ENCODE results near the gene ITGAX. TPM values are rescaled to one million over a fixed set of nuclear protein-coding genes. Genes with fewer than 3 reads are reported as not detected.
"Not testable (repeated sequence)": the region's sequence is repeated elsewhere in the genome, so short reads cannot be mapped to it uniquely, and the experiment has no call there.

Gene ITGAX
- total RNA-seq, 1 experiment from 2014 or later = 18.6 TPM

DNA sequence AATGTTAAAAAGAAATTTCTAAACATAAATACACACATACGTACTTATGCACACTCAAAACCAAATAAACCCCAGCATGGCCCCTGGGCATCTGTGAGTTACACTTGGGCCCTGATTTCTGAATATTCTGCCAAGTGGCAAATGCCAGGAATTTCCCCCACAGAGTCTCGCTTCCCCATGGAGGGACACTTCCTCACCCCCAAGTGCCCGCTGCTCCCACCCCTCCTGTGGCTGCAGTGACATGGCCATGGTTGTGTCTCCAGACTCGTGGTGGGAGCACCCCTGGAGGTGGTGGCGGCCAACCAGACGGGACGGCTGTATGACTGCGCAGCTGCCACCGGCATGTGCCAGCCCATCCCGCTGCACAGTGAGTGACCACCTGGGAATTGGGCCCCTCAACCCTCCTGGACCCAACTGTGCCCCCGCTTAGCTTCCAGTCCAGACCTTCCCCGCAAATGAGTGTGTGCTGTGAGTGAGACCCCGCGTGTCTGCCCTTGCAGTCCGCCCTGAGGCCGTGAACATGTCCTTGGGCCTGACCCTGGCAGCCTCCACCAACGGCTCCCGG, 42.2 kb downstream of the ITGAX start:
- DNase-seq (ENCODE audit: low read depth) = no peak
- in situ Hi-C loops (cut with HindIII; ENCODE audit: low pct_unique_long_range_greater_than_20kb, low sequenced_read_pairs) = no loop called here

DNA sequence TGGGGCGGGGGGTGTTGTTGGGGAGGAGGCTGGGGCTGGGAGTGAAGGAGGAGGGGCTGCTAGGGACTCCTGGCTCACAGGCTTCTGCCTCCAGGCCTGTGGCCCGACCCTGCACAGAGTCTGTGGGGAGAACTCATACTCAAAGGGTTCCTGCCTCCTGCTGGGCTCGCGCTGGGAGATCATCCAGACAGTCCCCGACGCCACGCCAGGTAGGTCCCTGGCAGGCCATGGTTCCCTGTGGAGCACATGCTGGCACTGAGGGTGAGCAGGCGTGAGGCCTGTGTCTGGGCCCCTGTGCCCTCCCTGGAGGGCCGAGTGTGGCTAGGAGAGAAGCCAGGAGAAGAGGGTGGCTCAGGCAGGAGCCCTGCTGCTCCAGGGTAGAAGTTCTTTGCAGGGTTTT, 42.7 kb downstream of the ITGAX start:
- DNase-seq (ENCODE audit: low read depth) = no peak
- in situ Hi-C loops (cut with HindIII; ENCODE audit: low pct_unique_long_range_greater_than_20kb, low sequenced_read_pairs) = no loop called here

DNA sequence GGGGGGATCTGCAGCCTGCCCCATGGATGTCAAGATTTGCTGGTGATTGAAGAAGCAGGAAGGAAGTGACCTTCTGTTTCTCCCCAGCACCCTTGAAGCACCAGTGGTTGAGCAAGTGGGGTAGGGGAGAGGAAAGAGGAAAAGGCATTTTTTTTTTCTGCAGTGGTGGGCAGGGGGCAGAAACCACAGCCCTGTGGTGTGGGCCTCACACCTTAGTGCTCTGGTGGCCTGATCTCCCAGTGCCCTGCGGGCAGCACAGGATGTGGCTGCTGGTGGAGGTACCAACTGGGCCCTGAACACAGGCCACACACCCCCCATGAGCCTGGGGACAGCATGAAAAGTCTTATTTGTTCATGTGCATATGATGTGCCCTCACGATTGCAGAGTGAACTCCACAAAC, 45.2 kb downstream of the ITGAX start:
- in situ Hi-C loops (cut with HindIII; ENCODE audit: low pct_unique_long_range_greater_than_20kb, low sequenced_read_pairs) = no loop called here
- no peak for DNase-seq (ENCODE audit: low read depth)

DNA sequence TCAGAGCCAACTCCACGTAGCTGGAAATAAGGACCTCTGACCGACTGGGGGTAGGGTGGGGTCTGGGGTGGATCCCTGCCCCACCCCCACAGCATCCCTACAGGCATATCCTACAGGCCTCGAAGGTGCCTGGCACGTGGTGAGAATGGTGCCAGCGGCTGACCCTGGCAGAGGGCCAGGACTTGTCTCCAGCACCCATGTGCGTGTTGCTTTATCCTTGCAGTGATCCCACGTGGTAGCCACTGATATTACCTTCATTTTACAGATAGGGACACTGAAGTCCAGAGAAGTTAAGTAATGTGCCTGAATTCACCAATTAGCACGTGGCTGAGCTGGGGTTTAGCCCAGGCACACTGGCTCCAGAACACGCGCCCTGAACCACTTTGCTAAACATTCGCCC, 46.5 kb downstream of the ITGAX start:
- in situ Hi-C loops (cut with HindIII; ENCODE audit: low pct_unique_long_range_greater_than_20kb, low sequenced_read_pairs) = no loop called here
- DNase-seq (ENCODE audit: low read depth) = no peak

DNA sequence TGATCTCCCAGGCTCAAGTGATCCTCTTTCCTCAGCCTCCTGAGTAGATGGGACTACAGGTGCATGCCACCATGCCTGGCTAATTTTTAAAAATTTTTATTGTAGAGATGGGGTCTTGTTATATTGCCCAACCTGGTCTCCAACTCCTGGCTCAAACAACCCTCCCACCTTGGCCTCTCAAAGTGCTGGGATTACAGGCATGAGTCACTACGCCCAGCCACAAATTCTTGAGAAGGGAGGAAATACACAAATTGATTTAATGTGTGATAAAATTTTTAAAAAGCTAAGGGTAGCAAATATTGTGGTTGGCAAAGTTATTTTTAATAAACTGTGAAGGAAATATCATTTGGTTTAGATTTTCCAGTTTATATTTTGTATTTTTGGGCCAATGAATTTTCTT, 47.7 kb downstream of the ITGAX start:
- DNase-seq (ENCODE audit: low read depth) = no peak
- in situ Hi-C loops (cut with HindIII; ENCODE audit: low pct_unique_long_range_greater_than_20kb, low sequenced_read_pairs) = no loop called here

DNA sequence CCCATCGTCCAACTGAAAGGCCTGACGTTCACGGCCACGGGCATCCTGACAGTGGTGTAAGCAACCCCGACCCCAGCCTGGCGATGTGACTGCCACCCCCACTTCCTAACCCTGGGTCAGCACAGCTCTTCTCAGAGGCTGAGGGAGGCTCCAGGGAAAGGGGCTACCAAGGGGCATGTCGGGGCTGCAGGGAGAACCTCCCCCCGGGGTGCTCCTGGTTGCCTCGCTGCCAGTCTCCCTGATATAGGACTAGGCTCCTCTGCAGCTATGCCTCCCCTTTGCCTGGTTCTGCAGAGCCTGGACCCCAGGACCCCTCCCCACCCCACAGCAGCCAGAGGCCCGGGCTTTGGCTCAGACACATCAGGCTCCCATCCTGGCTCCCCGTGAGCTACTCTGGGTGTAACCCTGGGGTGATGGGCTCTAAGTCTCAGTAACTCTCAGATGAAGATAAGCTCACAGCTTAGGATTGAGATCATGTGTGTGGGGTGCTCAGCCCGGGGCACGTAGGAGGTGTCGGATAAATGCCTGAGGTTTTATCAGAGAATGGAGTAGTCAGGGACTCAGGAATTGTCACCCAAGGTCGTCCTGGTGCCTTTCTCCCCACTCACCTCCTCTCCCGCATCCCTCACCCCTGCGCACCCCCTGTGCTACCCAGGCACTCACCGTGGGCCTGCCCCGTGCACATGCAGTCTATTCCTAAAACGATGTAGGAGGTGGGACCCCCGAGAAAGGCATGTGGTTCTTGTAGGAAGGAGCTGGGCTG, 48.8 kb downstream of the ITGAX start:
- DNase-seq (ENCODE audit: low read depth) = no peak
- in situ Hi-C loops (cut with HindIII; ENCODE audit: low pct_unique_long_range_greater_than_20kb, low sequenced_read_pairs) = no loop called here

DNA sequence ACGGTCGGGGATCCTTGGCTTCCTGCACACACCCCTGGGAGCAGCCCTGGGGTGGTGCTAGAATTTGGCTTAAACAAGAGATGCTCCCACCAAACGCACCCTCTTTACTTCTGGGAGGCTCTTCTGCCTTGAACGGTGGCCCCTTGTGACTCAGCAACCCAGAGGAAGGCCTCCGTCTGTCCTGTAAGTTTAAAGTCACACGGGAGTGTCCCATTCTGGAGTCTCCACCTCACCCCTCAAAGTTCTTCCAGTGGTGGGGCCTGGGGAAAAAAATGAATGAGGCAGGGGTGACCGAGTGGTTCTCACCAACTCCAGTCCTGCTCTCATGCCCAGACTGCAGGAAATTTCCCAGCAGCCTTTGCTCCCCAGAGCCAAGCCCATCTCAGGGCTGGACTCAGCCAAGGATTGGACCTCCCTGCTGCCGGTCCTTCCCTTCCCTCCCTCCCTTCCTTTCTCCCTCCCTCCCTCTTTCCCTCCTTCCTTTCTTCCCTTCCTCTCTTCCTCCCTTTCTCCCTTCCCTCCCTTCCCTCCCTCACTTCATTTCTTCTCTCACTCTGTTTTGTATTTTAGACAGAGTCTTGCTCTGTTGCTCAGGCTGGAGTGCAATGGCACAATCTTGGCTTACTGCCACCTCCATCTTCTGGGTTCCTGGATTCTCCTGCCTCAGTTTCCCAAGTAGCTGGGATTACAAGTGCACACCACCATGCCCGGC, 49.5 kb downstream of the ITGAX start:
- DNase-seq (ENCODE audit: low read depth) = peak; percentile 81

DNA sequence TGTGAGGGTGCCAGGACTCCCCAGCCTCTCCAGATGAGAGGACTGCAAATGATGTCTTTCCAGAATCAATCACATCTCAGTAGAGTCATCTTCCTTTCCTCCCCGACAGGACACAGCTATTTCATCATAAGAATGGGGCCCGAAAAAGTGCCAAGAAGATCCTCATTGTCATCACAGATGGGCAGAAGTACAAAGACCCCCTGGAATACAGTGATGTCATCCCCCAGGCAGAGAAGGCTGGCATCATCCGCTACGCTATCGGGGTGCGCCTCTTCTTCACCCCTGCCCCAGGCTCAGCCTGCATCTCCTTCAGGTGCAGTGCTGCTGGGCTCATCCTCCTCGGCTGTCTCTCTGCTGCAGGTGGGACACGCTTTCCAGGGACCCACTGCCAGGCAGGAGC, 52.4 kb downstream of the ITGAX start:
- in situ Hi-C loops (cut with HindIII; ENCODE audit: low pct_unique_long_range_greater_than_20kb, low sequenced_read_pairs) = no loop called here
- DNase-seq (ENCODE audit: low read depth) = no peak

More for the DNA sequence above, 49.5 kb downstream of the ITGAX start:
- in situ Hi-C loops (cut with HindIII; ENCODE audit: low pct_unique_long_range_greater_than_20kb, low sequenced_read_pairs) = no loop called here

DNA sequence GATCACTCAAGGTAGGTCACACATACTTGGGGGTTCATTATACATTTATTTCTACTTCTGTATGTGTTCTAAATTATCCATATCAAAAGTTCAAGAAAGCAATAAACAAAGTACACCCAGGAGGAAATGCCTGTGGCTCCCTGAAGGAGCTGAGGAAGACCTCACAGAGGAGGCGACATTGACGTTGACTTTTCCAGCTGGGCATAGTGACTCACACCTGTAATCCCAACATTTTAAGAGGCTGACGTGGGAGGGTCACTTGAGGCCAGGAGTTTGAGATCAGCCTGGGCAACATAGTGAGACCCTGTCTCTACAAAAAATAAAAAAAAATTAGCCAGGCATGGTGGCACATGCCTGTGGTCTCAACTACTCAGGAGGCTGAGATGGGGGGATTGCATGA, 54.5 kb downstream of the ITGAX start:
- in situ Hi-C loops (cut with HindIII; ENCODE audit: low pct_unique_long_range_greater_than_20kb, low sequenced_read_pairs) = no loop called here
- DNase-seq (ENCODE audit: low read depth) = no peak

DNA sequence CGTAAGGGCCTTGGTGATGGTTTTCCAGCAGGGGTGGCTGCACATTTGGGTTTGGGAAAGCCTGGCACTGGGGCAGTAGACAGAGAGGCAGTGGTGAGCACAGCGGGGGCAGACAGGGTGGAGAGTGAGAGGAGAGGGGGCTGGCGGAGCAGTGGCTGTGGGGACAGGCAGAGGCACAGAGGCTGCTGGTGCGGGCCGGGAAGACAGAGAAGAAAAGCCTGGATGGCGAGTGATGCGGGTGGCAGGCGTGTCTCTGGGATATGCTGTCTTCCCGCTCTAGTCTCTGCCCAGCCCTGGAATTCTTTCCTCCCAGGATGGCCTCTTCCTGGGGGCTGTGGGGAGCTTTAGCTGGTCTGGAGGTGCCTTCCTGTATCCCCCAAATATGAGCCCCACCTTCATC, 55.1 kb downstream of the ITGAX start:
- no peak for DNase-seq (ENCODE audit: low read depth)
- in situ Hi-C loops (cut with HindIII; ENCODE audit: low pct_unique_long_range_greater_than_20kb, low sequenced_read_pairs) = no loop called here

DNA sequence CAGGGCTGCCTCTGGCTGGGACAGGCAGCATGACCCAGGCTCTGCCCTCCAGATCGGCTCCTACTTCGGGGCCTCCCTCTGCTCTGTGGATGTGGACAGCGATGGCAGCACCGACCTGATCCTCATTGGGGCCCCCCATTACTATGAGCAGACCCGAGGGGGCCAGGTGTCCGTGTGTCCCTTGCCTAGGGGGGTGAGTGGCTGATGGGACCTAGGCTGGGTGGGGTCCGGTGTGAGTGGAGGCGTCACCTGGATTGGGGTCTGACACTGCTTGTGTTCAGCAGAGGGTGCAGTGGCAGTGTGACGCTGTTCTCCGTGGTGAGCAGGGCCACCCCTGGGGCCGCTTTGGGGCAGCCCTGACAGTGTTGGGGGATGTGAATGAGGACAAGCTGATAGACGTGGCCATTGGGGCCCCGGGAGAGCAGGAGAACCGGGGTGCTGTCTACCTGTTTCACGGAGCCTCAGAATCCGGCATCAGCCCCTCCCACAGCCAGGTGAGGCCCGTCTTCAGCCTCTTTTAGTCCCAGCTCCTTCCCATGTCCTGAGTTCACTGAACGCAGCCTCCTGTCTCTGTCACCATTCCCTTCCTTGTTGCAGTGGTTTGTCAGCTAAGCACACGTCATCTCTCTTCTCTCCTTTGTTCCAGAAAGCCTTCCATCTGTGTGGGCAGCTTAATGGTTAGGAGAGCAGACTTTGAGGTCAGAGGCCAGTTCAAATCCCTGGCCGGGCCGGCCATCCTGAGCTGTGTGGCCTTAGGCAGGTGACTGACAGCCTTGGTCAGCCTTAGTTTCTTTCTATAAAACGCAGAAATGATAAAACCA, 56.3 kb downstream of the ITGAX start:
- DNase-seq (ENCODE audit: low read depth) = no peak
- in situ Hi-C loops (cut with HindIII; ENCODE audit: low pct_unique_long_range_greater_than_20kb, low sequenced_read_pairs) = no loop called here

DNA sequence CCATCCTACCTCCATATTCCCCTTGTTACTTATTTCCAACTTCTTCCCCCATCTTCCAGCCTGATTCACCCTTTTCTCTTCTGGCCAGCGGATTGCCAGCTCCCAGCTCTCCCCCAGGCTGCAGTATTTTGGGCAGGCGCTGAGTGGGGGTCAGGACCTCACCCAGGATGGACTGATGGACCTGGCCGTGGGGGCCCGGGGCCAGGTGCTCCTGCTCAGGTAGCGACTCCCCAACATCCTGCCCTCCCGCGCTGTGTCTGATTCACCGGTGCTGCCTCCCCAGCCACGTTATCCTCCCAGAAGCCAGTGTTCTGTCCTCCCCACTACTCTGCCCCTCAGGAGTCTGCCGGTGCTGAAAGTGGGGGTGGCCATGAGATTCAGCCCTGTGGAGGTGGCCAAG, 57.8 kb downstream of the ITGAX start:
- in situ Hi-C loops (cut with HindIII; ENCODE audit: low pct_unique_long_range_greater_than_20kb, low sequenced_read_pairs) = no loop called here
- no peak for DNase-seq (ENCODE audit: low read depth)

DNA sequence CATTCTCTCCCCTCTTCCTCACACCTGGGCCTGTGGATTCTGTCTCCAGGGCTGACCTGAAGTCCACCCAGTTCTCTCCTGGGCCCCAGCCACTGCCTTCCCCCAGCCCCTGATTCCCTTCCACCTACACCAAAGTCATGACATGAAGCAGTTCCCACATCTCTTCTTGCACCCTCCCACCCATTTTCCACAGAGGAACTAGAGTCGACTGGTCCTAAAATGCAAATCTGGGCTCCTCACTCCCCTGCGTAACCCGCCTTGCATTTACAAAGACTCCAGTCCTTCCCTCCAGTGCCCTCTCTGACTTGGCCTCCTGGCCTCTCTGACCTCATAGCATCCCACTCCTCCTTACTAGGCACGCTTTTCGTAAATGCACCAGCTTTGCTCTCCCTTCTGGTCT, 58.4 kb downstream of the ITGAX start:
- no peak for DNase-seq (ENCODE audit: low read depth)

DNA sequence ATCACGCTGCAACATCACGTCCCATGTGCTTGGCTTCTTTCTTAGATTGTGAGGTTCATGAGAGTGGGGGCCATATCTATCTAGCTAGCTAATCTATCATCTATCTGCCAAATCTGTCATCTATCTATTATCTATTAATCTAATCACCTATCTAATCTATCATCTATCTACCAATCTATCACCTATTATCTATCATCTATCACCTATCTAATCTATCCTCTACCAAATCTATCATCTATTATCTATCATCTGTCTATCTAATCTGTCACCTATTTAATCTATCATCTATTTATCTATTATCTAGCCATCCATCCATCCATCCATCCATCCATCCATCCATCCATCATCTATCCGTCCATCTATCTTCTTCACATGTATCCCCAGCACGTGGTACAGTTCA, 59.0 kb downstream of the ITGAX start:
- in situ Hi-C loops (cut with HindIII; ENCODE audit: low pct_unique_long_range_greater_than_20kb, low sequenced_read_pairs) = no loop called here
- no peak for DNase-seq (ENCODE audit: low read depth)

More for the DNA sequence above, 58.4 kb downstream of the ITGAX start:
- in situ Hi-C loops (cut with HindIII; ENCODE audit: low pct_unique_long_range_greater_than_20kb, low sequenced_read_pairs) = no loop called here

DNA sequence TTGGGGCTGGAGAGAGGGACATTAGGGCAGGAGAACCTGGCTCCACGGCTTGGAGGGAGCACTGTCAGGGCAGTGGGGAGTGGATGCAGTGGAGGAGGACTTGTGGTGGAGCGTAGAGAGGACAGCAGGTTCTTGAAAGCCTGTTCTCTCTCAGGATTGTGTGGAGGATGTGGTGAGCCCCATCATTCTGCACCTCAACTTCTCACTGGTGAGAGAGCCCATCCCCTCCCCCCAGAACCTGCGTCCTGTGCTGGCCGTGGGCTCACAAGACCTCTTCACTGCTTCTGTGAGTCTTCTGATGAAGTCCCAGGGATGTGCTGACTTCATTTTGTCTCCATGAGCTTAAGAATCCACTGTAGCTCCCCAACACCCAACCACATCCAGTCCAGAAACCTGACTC, 59.7 kb downstream of the ITGAX start:
- in situ Hi-C loops (cut with HindIII; ENCODE audit: low pct_unique_long_range_greater_than_20kb, low sequenced_read_pairs) = no loop called here
- DNase-seq (ENCODE audit: low read depth) = no peak

DNA sequence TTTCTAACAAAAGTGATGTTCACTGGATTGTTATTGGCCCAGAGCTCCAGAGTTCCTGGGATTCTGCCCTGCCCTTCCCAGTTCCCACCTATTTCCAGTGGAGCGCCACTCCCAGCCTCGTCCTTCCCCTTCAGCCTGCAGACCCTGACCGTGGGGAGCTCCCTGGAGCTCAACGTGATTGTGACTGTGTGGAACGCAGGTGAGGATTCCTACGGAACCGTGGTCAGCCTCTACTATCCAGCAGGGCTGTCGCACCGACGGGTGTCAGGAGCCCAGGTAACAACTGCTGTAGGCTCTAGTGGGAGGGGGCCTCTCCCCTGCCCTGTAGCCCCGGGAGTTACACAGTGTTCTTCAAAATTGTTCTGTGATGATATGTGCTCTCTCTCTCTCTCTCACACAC, 61.4 kb downstream of the ITGAX start:
- in situ Hi-C loops (cut with HindIII; ENCODE audit: low pct_unique_long_range_greater_than_20kb, low sequenced_read_pairs) = no loop called here
- no peak for DNase-seq (ENCODE audit: low read depth)

DNA sequence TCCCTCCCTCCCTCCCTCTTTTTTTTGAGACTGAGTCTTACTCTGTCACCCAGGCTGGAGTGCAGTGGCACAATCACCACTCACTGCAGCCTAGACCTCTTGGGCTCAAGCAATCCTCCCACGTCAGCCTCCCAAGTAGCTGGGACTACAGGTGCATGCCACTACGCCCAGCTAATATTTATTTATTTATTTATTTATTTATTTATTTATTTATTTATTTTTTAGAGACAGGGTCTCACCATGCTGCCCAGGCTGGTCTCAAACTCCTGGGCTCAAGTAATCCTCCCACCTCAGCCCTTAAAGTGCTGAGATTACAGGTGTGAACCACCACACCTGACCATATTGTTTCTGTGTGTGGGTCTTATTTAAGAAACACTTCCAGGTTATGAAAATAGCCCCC, 62.1 kb downstream of the ITGAX start:
- in situ Hi-C loops (cut with HindIII; ENCODE audit: low pct_unique_long_range_greater_than_20kb, low sequenced_read_pairs) = not testable (repeated sequence)

DNA sequence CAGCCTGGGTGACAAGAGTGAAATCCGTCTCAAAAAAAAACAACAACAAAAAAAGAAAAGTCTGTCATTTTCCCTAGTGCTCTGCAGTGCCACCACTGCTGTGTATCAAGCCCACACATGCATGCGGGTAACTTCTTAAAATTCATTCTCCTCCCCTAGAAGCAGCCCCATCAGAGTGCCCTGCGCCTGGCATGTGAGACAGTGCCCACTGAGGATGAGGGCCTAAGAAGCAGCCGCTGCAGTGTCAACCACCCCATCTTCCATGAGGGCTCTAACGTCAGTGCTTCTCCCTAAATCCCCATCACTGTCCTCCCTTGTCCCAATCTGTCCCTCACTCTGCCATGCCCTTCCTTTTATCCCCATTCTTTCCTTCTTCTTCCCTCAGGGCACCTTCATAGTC, 62.9 kb downstream of the ITGAX start:
- in situ Hi-C loops (cut with HindIII; ENCODE audit: low pct_unique_long_range_greater_than_20kb, low sequenced_read_pairs) = no loop called here
- DNase-seq (ENCODE audit: low read depth) = no peak

More for the DNA sequence above, 62.1 kb downstream of the ITGAX start:
- not testable (repeated sequence) for DNase-seq (ENCODE audit: low read depth)

DNA sequence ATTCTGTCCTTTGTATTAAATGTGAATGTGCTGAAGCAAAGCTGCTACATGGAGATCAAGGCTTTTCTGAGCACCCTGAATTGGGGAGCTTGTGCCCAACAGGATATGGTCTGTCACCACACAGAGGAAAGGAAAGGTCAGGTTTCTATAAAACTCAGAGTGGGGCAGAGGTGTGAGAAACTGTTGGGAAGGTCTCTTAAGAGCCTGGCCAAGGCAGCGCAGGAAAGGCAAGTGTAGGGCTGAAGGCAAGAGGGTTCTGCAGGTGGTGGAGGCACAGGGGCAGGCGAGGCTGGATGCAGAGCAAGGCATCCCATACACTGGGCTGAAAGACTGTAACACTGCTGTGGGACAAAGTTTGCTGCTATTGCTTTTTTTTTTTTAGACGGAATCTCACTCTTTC, 65.1 kb downstream of the ITGAX start:
- in situ Hi-C loops (cut with HindIII; ENCODE audit: low pct_unique_long_range_greater_than_20kb, low sequenced_read_pairs) = no loop called here

More for the DNA sequence above, 65.1 kb downstream of the ITGAX start:
- DNase-seq (ENCODE audit: low read depth) = no peak

Data from Caki2 (cell line).